HG02870 (cell line): Measurements from ENCODE around the gene PASD1.

Experiments used
- ATAC-seq: cut with Tn5 transposase; IDR thresholded peaks from one replicate; pipeline ENCODE4 v1.9.1; 2021; ENCODE audit warnings: mild to moderate bottlenecking, moderate library complexity; ENCODE audit not compliant: unreplicated experiment

The PASD1 gene

DNA sequence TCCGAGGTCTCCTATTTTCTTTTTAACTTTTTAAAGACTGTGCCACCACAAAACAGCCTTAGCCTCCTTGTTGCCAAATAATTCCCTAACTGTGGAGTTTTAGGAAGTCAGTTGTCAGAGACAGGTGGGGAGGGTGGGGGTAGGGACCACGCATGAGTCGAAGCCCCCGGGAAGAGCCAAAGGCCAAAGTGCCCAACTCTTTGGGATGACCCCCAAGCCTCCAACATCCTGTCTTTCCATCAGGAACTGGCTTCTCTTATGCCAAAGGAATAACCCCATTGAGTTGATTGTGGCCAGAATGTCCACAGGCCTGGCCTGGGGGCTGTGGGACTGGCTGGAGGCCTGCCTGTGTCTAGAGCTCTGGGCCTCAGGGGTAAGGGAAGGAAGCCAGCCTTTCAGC lies 137.6 kb downstream of the PASD1 start:
- no peak for ATAC-seq

DNA sequence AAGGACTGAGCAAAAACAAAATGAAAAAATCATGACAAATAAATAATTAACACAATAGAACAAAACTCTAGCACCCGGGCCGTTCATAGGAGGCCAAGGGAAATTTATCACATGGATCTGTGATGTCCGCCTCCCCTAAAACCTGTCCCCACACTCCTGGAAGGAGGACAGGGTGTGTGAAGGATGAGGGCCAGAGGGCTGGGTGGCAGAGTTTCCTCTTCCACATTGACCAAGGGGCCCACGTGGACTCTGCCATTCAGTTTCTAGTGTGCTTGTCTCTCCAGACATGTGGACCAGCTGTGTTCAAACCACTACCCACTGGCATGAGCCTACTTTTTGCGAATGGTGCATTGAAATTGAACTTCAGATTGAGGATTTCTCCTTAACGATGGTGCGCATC lies 138.1 kb downstream of the PASD1 start:
- ATAC-seq: no peak

DNA sequence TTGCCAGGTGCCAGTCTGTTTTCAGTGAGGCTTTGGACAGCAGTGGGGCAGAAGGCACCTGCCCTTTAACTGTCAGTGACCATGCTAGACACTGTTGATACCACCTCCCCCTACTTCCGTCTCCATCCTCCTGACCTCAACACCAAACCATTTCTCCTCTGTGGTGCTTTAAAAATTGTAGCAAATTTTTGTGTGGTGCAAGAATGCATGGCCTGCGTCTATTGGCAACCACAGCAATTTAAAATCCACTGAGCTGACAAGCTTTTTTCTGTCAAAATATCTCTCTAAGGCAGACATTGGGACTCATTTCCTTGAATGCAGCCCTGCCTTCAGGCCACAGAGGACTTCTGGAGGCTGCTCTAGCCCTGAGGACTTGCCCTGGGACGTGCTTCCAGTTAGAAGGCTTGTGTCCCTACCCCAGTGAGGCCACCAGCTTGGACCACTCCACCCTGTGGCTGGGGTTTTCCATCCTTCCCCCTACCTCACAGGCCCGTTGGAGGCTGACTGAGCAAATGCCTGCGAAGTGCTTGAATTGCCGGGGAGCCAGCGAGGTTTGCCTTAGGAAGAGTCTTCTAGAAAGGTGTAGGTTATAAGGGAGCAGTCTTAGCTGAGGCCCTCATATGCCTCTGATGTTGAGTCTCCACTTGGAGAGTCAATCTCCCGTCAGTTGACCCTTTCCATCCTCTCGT lies 138.7 kb downstream of the PASD1 start:
- no peak for ATAC-seq

DNA sequence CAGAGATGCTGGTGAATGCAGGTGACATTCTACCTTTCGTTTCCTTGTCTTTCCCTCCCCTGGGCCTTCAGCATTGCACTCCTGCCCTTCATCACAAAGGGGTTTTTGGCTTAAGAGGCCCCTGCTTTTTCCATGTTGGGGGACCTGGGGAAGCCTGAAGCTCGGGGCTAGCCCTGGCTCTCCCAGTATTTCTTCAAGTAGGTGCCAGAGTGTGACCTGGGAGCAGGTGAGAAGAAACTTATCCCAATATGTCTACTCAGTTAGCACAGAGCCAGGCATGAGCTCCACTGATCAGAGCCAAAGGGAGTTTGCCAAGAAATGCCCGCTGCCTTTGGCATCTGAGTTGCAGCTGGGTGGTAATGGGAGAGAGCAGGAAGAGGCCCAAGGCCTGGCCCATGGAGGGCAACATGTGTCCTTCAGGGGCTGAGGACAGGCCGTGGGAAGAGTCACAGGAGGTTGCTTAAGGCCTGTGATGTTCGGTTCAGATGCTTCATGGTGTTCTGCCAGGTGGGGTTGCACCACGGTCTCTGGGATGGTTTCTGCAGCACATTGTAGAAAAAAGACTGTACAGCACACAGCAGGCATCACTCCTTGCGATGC lies 139.4 kb downstream of the PASD1 start:
- no peak for ATAC-seq

GRCh38 chrX:151703487-151703886 lies 140.0 kb downstream of the PASD1 start:
- no peak for ATAC-seq

DNA sequence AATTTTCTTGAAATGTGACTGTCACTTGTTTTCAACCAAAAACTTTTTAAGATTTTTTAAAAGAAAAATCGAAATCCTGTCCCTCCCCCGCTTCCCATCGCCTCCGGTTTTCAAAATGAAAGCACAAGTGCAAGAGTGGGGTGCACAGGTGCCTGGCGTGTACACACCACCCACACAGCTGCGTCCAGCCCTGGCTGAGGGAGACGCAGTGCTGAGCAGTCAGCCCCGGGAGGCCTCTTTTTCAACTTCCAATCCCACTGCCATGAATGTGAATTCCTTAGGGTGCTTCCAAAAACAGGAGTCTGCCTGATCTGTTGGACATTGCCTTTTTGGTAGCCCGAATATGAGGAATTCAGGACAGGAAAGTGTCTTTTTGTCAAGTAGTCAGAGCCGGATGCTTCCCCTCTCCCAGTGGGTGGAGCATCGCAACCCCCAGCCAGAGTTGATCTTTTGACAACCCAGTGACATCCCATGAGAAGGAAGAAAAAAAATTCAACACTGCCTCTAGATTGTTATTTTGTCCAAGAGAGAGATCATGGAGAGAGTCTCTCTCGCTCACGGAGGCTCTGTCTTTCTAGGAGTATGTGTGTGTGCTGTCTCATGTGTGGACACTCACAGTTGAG lies 140.7 kb downstream of the PASD1 start:
- ATAC-seq: no peak

- no peak for ATAC-seq
Observed at GRCh38 chrX:151708821-151709220, 145.3 kb downstream of the PASD1 start.

- ATAC-seq: no peak
Observed at GRCh38 chrX:151710457-151710856, 147.0 kb downstream of the PASD1 start.

GRCh38 chrX:151711154-151711553 lies 147.7 kb downstream of the PASD1 start:
- no peak for ATAC-seq

DNA sequence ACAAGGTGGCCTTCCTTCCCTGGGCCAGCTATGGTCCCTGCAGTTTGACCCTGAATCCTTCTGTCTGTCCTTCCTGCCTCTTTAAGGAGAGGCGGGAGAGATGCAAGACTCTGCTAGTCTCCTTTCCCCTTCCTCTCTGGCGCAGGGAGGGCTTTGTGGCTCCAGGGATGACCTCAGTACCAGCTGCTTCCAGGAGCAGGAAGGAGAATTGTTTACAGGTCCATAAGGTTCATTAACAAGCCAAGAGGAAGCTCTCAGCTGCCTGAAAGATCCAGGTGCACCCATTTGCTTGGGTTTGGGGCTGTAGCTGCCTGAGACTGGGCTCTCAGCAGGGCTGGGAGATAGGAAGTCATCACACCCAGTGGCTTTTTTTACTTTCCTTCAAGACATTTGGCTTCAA lies 148.3 kb downstream of the PASD1 start:
- ATAC-seq: no peak

- no peak for ATAC-seq
Observed at GRCh38 chrX:151712253-151712652, 148.8 kb downstream of the PASD1 start.

- ATAC-seq: no peak
Observed at GRCh38 chrX:151713849-151714248, 150.4 kb downstream of the PASD1 start.

DNA sequence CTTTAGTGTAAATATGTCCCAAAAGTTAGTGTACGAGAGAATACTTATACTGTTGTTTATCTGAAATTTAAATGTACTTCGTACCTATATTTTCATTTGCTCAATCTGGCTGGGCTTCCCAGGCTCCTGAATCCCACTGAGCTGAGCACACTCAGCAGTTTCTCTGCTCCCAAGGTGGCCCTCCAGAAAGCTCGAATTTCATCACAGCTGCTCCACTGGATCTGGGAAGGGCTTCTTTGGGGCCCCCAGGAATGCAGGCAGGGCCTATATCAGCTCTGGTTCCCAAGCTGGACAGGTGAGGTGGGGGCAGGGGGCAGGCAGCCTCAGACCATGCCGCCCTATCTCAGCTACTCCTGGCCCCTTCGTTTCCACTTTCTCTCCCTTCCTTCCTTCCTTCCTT lies 150.9 kb downstream of the PASD1 start:
- no peak for ATAC-seq

DNA sequence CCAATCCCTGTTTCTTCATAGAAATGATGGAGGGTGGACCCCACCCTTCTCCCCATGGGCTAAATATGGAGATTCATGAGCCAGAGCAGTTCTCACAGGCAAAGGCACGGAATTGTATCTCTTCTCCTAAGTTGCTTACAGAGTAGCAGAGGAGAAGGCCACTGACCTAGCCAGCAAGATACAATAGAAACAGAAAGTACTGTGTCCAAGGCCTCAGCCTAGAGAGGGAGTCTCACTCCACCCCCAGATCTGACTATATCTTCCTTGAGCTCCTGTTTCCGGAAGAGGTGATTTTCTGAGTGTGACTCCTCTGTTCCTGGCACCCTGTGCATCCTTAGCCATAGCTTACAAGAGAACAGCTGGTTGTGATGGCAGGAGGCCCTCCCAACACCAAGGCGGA lies 152.3 kb downstream of the PASD1 start, which contains the start of gene FATE1:
Gene FATE1 (plus strand): TSS at position 284 of the 400 bp plus-strand sequence. CDS start 85 bp downstream, at position 369.
- no peak for ATAC-seq

GRCh38 chrX:151722241-151722846 lies 158.9 kb downstream of the PASD1 start:
- ATAC-seq: no peak

DNA sequence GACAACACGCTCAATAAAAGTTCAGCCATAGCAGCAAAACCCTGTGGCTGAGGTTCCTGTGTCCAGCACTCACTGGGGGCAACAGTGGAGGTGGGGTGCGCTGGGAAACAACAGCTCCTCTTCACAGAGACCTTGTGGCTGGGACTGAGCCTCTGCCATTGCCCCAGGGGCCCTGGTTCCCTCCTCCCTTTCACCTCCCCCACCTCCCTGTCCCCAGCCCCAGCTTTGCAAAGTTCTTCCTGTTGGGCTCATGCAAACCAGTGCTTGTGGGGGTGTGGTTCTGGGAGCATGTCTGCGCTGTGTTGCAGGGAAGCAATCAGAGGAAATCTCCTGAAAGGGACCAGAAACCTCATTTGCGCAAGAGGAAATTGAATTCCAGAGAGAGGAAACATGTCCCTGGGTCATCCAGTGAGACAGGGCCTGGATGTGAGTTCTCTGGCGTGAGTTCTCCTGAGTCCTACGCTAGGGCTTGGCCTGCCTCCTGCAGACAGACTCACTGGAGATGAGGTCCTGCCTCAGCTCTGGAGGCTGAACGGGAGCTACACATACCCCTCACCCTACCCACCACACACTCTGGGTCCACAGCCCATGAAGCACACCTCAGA lies 159.8 kb downstream of the PASD1 start:
- no peak for ATAC-seq

- ATAC-seq: no peak
Observed at GRCh38 chrX:151724563-151725337, 161.3 kb downstream of the PASD1 start.

- no peak for ATAC-seq
Observed at GRCh38 chrX:151725338-151725614, 161.8 kb downstream of the PASD1 start.
